ENCODE results near the gene RUVBL2. TPM values are rescaled to one million over a fixed set of nuclear protein-coding genes. Genes with fewer than 3 reads are reported as not detected.
"Not testable (repeated sequence)": the region's sequence is repeated elsewhere in the genome, so short reads cannot be mapped to it uniquely, and the experiment has no call there.

Gene RUVBL2
- total RNA-seq, 1 experiment from 2014 or later = 130 TPM

DNA sequence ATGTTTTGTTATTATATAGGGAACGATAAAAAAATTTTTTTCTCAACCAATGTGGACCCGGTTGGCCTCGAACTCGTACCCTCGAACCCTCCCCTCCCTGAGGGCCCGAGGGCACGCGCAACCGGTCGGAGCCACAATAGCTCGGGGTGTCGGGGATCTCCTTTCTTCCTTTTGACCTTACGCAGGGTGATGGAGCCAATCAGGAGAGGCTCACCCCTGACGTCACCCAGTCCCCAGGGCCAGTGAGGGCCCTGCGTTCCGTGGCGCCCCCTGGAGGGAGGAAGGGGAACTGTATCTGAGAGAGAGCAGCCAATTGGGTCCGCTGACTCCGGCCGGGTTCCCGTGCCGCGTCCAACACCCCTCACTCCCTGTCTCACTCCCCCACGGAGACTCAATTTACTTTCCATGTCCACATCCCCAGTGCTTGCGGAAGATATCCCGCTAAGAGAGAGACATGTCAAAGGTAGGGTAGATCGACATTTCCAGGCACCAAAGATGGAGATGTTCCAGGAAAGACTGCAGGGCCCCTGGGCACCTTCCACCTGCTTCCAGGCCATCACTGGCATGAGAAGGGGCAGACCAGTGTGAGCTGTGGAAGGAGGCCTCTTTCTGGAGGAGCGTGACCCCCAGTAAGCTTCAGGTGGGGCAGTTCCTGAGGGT lies 38.1 kb downstream of the RUVBL2 start, which contains the start of gene CGB2:
Gene CGB2, plus strand, starts transcription at position 249 of the 660 bp plus-strand sequence. Its CDS starts 206 bp downstream, at position 455.
- not testable (repeated sequence) for H3K9ac ChIP-seq (ENCODE audit: extremely low read depth, insufficient read length, low read length); H4K91ac ChIP-seq (ENCODE audit: insufficient read length, low read depth, low read length); H2AFZ ChIP-seq (ENCODE audit: low read length); H2BK5ac ChIP-seq (ENCODE audit: insufficient read length, low read length); H2BK20ac ChIP-seq (ENCODE audit: low read depth, low read length, poor library complexity, severe bottlenecking); H2BK12ac ChIP-seq (ENCODE audit: insufficient read length, low read depth, low read length); H4K5ac ChIP-seq (ENCODE audit: insufficient read length, low read depth, low read length); H3K27me3 ChIP-seq (ENCODE audit: insufficient read depth, low read length); H3K79me2 ChIP-seq (ENCODE audit: insufficient read depth, low read length); H3K4me2 ChIP-seq (ENCODE audit: insufficient read depth, insufficient read length, low read length); H3K9me3 ChIP-seq (ENCODE audit: control insufficient read depth, low read depth, low read length); H3K4me1 ChIP-seq (ENCODE audit: insufficient read depth, low read length); H3K27ac ChIP-seq (ENCODE audit: insufficient read length, low read depth, low read length); H3K4me1 Mint-ChIP-seq; H3K23me2 ChIP-seq (ENCODE audit: insufficient read length, low read depth, low read length, poor library complexity, severe bottlenecking); H2BK15ac ChIP-seq (ENCODE audit: low read depth, low read length); H3K14ac ChIP-seq (ENCODE audit: insufficient read depth, low read length); H2AK5ac ChIP-seq (ENCODE audit: insufficient read length, low read length); H3K18ac ChIP-seq (ENCODE audit: insufficient read length, low read depth, low read length); H3T11ph ChIP-seq (ENCODE audit: low read length); H2BK120ac ChIP-seq (ENCODE audit: low read depth, low read length, poor library complexity, severe bottlenecking); H3K9me3 Mint-ChIP-seq; H3K4ac ChIP-seq (ENCODE audit: low read depth, low read length); H3K36me3 Mint-ChIP-seq (ENCODE audit: insufficient read depth in 1 of 3, low read depth in 3 of 3); H4K20me1 ChIP-seq (ENCODE audit: control insufficient read depth, insufficient read depth, insufficient read length); H3K56ac ChIP-seq (ENCODE audit: insufficient read length, low read depth, low read length); H3K23ac ChIP-seq (ENCODE audit: insufficient read length, low read depth, low read length); H3K27ac Mint-ChIP-seq; H4K8ac ChIP-seq (replicated peaks; ENCODE audit: insufficient read length, low read depth, low read length); H3K79me1 ChIP-seq (ENCODE audit: insufficient read depth, low read depth, low read length, poor library complexity, severe bottlenecking)
- TF ChIP-seq, protein P1, sequence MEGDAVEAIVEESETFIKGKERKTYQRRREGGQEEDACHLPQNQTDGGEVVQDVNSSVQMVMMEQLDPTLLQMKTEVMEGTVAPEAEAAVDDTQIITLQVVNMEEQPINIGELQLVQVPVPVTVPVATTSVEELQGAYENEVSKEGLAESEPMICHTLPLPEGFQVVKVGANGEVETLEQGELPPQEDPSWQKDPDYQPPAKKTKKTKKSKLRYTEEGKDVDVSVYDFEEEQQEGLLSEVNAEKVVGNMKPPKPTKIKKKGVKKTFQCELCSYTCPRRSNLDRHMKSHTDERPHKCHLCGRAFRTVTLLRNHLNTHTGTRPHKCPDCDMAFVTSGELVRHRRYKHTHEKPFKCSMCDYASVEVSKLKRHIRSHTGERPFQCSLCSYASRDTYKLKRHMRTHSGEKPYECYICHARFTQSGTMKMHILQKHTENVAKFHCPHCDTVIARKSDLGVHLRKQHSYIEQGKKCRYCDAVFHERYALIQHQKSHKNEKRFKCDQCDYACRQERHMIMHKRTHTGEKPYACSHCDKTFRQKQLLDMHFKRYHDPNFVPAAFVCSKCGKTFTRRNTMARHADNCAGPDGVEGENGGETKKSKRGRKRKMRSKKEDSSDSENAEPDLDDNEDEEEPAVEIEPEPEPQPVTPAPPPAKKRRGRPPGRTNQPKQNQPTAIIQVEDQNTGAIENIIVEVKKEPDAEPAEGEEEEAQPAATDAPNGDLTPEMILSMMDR (conservative IDR thresholded peaks at IDR 0.05) = peak; percentile 88
- WGBS (ENCODE audit: extremely low coverage, insufficient read length, low lambda C conversion rate) = no CpG with 5 or more reads among the region's 28 CpGs
- H3K27me3 Mint-ChIP-seq (ENCODE audit: low read depth) = peaks cover 27% of the 10 kb centered on the region
- peak; percentile 79 for DNase-seq
- H3K4me3 Mint-ChIP-seq = peak within 1 kb of the TSS; percentile 8 to 73; a peak in 4 of 5 replicates

Measured in H9 (cell line).